HG02973 (cell line): ENCODE data around the gene S1PR3.

Source experiments
- ATAC-seq: cut with Tn5 transposase; IDR thresholded peaks from one replicate; pipeline ENCODE4 v1.9.1; 2021; ENCODE audit warnings: moderate library complexity; ENCODE audit not compliant: unreplicated experiment

Gene S1PR3

DNA sequence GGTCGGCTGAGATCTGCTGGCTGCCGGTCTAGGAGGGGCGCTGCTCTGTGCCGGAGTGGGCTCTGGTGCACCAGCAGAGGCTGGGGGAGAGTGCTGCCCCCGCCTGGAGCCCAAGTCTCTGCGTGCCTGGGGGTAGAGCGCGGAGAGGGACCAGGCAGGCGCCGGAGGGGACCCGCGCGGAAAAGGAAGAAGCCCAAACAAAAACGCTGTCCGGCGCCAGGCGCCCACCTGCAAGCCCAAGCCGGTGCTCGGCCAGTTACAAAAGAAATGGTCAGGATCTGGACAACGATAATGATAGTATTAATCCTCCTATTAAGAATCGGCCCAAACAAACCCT, 571 bp upstream of the S1PR3 start:
- no peak for ATAC-seq

DNA sequence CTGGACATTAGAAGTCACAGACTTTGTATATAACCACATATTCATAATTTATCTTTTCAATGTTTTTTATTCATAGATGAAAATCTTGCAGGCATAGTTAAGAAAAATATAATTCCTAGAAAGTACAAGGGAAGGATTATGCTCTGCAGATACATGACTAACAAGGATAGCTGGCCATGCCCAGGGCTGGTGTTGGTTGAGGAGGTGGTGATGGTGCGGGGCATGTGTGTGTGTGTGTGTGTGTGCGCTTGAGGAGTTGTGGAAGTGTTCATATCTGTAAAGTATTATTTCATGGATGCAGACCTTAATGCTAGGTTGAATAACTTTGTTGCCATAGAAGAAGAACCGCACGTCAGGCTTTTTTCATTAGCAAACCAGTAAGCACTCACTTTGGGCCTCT, 1.3 kb downstream of the S1PR3 start:
- ATAC-seq: no peak

DNA sequence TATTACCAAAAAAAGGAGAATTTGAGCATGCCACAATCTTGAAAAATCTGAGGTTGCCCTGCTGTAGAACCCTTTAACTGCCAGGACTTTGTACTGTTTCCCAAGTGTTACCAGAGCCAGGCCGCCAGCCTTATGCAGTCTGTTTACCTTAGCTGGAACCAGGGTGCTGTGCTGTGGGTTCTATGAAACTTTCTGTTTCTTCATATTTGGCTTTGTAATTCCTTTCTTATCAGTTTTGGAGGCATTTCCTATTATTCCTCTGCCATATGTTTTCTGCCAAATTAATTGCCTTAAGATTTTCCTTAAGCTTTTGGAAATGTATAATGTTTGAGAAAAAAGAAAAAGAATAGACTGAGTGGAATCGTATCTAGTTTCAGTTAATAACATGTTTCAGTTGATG, 2.1 kb downstream of the S1PR3 start:
- no peak for ATAC-seq

- no peak for ATAC-seq
These were observed 2.7 kb downstream of the S1PR3 start for GRCh38 chr9:88993871-88994460.

GRCh38 chr9:88994469-88995199, 3.4 kb downstream of the S1PR3 start:
- ATAC-seq: no peak

DNA sequence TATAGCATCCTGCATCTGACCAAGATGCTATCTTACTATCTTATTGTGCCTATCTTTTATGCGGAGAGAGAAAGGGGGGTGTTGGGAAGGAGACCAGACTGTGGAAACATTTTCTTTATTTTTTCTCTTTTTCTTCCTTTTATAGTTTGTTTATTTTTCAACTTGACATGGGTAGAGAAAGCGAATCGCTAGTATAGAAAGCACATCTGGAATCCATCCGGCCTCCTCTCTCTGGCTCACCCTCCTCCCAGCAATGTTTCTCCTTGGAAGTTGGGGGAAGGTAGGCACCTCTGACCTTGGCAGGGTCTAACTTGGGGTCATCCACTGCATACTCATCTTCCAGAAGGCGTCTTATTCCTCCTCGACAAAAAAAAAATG, 3.9 kb downstream of the S1PR3 start:
- no peak for ATAC-seq

GRCh38 chr9:88995627-88996026, 4.4 kb downstream of the S1PR3 start:
- no peak for ATAC-seq

DNA sequence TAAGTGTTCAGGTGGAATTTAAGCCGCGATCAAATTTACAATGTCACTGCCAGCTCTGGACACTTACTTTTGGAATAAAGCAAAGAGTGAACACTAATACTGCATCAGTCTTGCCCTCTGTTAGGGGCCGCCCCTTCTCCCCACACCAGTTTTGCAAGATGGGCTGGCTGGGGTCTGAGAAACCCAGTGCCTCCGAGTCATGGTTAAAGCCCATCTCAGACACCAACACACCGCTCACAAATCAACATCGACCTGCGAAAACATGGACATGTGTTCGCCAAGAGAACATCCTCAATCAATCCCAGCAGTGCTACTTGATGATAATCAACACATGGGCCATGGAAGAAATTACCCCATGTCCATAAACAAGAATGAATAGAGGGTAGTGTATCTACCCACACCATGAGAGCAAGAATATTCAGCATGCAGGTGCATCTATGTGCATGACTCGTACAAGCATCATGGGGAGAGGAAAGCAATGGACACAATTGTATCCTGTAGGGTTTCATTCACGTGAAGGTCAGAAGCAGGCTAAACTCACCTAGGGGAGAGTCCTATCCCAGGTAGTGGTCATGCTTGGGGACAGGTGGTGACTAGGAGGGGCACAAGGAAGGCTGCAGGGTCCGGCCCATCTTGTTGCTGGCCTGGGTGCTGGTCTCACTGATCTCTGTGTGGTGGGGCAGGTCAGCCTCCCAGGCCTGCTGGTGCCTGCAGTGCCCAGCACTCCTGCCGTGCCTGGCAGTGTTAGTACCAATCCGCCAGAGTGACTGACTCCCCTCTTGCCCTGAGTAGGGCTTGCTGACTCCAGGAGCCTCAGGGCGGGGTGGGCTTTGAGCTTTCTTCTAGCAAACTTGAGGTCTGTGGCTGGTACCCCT, 5.0 kb downstream of the S1PR3 start:
- ATAC-seq: no peak

GRCh38 chr9:88996921-88997235, 5.6 kb downstream of the S1PR3 start:
- ATAC-seq: no peak

GRCh38 chr9:88997646-88998045, 6.4 kb downstream of the S1PR3 start:
- no peak for ATAC-seq

DNA sequence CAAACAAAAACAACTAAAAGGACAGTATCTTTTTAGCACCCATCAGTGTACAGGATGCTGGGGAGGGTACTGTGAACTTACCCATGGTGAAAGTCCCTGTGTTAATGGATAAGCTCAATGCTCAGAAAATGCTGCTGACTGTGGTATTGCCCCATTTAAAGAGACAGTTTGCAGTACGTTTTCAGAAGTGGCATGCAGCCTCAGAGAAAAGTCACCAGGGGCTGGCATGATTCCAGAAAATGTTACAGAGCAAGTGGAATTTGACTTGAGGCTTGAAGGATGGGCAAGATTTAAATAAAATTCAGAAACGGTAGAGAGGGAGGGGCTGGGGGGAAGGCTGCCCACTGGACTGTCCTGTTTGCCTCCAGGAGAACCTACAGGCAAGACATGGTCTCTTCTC, 7.2 kb downstream of the S1PR3 start:
- ATAC-seq: no peak

DNA sequence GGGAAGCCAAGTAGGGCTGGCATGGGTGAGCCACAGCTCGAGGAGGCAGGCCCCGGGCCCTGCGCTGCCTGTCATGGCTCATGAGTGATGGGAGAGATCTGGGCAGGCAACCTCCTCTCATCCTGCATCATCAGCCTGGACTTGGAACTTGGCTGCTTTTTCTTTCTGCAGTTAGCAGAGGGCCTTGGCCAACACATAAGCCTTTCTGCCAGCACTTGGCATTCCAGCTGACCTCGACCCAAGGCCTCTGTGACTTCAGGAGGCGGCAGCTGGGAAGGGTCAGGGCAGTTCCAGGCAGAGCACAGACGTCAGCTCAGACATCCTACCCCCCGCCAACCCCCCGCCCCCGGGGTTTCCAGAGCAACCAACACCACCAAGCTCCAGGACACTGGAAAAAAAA, 7.6 kb downstream of the S1PR3 start:
- ATAC-seq: no peak

- ATAC-seq: no peak
These were observed 9.1 kb downstream of the S1PR3 start for GRCh38 chr9:89000371-89000781.

DNA sequence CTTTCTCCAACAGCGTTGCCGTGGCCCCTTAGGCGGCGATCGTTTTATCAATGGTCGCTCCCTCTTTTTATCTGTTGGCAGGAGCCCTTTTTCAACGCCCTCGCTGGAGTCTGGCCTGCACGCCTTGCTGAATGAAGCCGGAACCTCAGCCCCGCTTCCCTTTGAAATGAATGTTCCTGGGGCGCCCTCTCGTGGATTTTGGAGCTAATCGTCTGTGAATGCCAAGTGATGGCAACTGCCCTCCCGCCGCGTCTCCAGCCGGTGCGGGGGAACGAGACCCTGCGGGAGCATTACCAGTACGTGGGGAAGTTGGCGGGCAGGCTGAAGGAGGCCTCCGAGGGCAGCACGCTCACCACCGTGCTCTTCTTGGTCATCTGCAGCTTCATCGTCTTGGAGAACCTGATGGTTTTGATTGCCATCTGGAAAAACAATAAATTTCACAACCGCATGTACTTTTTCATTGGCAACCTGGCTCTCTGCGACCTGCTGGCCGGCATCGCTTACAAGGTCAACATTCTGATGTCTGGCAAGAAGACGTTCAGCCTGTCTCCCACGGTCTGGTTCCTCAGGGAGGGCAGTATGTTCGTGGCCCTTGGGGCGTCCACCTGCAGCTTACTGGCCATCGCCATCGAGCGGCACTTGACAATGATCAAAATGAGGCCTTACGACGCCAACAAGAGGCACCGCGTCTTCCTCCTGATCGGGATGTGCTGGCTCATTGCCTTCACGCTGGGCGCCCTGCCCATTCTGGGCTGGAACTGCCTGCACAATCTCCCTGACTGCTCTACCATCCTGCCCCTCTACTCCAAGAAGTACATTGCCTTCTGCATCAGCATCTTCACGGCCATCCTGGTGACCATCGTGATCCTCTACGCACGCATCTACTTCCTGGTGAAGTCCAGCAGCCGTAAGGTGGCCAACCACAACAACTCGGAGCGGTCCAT, 10.0 kb downstream of the S1PR3 start:
- peak; percentile 76 for ATAC-seq

GRCh38 chr9:89001917-89002540, 10.8 kb downstream of the S1PR3 start:
- ATAC-seq: no peak

DNA sequence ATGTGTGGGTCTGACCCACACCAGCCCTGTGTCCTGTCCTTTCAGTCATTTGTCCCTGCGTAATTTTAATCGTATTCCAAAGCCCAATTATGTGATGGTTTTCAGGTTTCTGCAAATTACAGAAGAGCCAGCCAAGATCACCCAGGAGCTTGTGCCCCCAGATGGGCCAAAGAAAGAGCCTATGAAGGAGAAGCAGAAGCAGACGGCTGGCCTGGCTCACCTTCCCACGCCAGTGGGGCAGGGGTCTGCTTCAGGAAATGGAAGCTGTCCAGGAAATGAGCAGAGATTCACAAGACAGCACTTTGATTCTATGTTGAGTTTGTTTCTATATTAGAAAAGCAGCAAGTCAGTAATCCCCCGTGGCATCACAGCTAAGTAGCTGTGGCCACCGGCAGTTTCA, 11.7 kb downstream of the S1PR3 start:
- ATAC-seq: no peak

DNA sequence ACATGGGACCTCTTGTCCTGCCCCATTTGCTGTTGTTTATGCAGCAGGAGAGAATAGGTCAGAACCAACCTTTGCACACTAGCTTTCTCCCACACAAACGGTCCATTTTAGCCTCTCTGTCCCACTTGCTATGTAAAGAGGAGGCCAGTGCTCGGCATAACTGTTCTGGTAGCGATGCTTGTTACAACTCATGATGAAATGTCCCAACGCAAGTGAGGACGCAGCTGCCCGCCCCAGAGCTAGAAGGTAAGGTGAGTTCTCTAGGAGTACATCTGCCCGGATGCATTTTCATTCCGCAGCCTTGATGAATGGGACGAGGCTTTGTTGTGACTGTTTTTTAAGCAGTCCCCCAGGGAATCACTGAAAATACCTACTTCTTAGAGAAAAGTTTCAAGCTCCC, 14.1 kb downstream of the S1PR3 start:
- ATAC-seq: no peak

DNA sequence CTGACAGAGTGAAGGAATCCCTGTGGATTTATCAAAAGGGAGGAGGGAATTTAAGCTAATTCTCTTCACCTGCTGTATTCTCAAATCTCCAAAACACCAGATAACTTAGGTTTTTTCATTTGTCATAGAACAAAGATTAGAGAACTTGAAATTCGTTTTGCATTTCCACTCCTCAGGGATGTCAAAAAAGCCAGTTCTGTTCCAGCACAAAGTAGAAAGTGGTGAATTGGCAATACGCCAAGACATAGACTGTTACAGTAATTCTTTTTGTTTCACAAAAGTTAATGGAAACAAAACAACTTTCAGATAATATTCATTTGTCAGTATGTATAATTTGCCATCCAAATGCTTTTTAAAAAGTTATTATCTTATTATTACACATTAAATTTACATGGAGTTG, 15.0 kb downstream of the S1PR3 start:
- no peak for ATAC-seq

- ATAC-seq: no peak
These were observed 16.0 kb downstream of the S1PR3 start for GRCh38 chr9:89006996-89007967.
